ENCODE results near the gene SLC35B4. TPM values are rescaled to one million over a fixed set of nuclear protein-coding genes. Genes with fewer than 3 reads are reported as not detected.
"Not testable (repeated sequence)": the region's sequence is repeated elsewhere in the genome, so short reads cannot be mapped to it uniquely, and the experiment has no call there.

The SLC35B4 gene
- total RNA-seq, 2 experiments from 2014 or later = 18.9 to 20.8 TPM

DNA sequence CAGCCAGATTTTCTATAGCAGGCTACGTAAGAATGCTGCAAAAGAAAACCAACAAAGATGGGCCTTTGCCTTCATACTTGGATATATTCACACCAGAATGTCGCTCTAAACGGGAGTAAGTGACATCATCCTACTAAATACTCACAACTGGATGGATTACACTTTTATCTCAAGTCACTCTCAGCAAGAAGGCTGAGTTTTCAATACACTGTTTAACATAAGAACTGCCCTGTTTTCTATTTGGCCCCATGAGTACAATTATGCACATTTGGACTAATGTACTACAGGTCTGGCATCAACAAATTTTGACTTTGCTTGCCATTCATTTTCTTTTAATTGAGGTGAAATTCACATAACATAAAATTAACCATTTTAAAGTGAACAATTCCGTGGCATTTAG is 8.2 kb downstream of the SLC35B4 start:
- Mint-ChIP-seq H3K36me3 (ENCODE audit: low read depth) (peaks cover 14% of the 10 kb centered on the region), H3K27ac (no peak overlapping the region), H3K4me3 (no peak overlapping the region), H3K4me1 (ENCODE audit: low read depth) (peaks cover 6% of the 10 kb centered on the region), H3K27me3 (ENCODE audit: low read depth) (no peaks in the 10 kb centered on the region), H3K9me3 (ENCODE audit: insufficient read depth) (no peaks in the 10 kb centered on the region)
- ATAC-seq = no peak
- ChIA-PET CTCF (no interaction called here), POLR2A (no interaction called here)
- DNase-seq = no peak

DNA sequence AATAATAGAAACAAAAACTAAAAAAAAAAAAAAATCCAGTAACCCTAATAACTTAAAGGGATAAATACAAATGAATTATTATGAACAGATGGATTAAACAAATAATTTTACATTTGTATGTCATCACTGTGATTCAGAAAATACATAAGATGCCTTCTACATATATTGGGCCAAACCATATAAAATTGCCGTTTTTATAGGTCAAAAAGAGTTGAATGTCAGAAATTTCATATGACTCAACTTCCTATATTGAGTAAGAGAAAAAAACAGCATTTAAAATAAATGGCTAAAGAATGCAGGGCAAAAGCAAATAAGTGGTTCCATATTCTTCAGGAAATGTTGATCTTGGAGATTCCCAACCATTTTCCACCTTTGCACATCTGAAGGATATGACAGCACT is 9.4 kb downstream of the SLC35B4 start:
- no peaks in the 10 kb centered on the region for H3K27me3 Mint-ChIP-seq (ENCODE audit: low read depth)
- ChIA-PET POLR2A (no interaction called here), CTCF (no interaction called here)
- DNase-seq (no peak), ATAC-seq (no peak)
- no peak overlapping the region for H3K27ac Mint-ChIP-seq
- H3K4me1 Mint-ChIP-seq (ENCODE audit: low read depth) = peaks cover 6% of the 10 kb centered on the region
- no peaks in the 10 kb centered on the region for H3K9me3 Mint-ChIP-seq (ENCODE audit: insufficient read depth)
- no peak overlapping the region for H3K4me3 Mint-ChIP-seq
- peaks cover 19% of the 10 kb centered on the region for H3K36me3 Mint-ChIP-seq (ENCODE audit: low read depth)

DNA sequence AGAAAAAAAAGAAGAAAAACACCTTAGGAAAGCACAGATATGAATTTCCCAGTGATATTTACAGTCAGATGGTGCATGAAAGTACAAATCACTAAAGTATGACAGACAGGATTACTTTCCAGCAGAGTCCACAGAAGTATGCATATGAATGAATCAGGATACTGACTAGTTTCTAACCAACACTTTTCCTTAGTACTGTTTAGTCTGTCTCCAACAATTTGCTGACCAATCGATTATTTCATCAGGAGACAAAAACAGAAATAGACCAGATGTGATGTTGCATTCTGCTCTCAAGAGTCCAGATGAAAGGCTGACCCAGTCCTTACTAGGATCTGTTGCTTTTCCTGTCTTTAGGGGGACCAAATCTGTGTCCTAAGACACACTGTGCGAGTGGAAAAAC is 14.6 kb downstream of the SLC35B4 start:
- no peak for ATAC-seq
- DNase-seq = no peak
- H3K27me3 Mint-ChIP-seq (ENCODE audit: low read depth) = no peaks in the 10 kb centered on the region
- no peaks in the 10 kb centered on the region for H3K9me3 Mint-ChIP-seq (ENCODE audit: insufficient read depth)
- no peaks in the 10 kb centered on the region for H3K4me1 Mint-ChIP-seq (ENCODE audit: low read depth)
- H3K4me3 Mint-ChIP-seq = no peak overlapping the region
- H3K27ac Mint-ChIP-seq = no peak overlapping the region
- CTCF ChIA-PET = no interaction called here
- peaks cover 27% of the 10 kb centered on the region for H3K36me3 Mint-ChIP-seq (ENCODE audit: low read depth)
- POLR2A ChIA-PET = no interaction called here

DNA sequence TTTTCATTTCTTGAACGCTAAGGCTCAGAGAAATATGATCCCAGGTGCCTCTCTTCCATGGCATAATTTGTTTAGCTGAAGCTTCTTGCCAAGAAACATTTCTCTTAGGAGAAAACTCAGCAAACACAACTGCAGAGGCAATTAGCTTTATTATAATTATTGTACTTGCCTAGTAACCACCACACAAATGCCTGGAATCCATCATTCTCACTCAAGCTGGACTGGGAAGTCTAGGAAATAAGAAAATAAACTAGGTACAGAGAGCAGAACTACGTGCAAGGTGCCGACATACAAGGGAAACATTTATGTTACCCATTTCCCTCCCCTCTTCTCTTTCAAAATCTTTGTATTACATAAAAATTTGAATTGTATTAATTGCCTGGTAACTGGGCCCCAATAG is 15.1 kb downstream of the SLC35B4 start:
- Mint-ChIP-seq H3K9me3 (ENCODE audit: insufficient read depth) (no peaks in the 10 kb centered on the region), H3K27ac (no peak overlapping the region), H3K4me1 (ENCODE audit: low read depth) (no peaks in the 10 kb centered on the region), H3K4me3 (no peak overlapping the region), H3K36me3 (ENCODE audit: low read depth) (peaks cover 27% of the 10 kb centered on the region), H3K27me3 (ENCODE audit: low read depth) (no peaks in the 10 kb centered on the region)
- ATAC-seq = no peak
- no peak for DNase-seq
- CTCF ChIA-PET = interaction anchor here (1.3 kb wide), 1 partner anchor 15 kb away, joined by 4 read pairs; the partner anchor contains the start of gene SLC35B4
- POLR2A ChIA-PET = no interaction called here

DNA sequence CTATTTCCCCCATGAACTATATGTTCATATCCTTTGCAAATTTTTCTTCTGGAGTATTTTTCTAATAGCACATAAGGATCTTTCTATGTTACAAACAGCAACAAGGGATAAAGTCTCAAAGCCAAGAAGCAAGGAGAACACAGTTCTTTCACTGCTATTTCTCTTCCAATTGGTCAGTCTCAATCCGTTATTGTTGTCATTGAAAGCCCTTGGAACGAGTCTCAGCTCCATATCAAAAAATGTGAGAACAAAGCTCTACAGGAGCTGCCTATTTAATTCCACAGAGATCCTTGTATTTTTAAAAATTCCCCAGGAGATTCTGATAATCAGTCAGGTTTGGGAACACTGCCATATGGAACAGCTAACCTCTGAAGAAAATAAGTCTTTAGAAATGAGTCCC is 15.7 kb downstream of the SLC35B4 start:
- no peak overlapping the region for H3K4me3 Mint-ChIP-seq
- H3K27me3 Mint-ChIP-seq (ENCODE audit: low read depth) = no peaks in the 10 kb centered on the region
- DNase-seq (no peak), ATAC-seq (no peak)
- ChIA-PET CTCF (interaction anchor here (1.3 kb wide), 1 partner anchor 16 kb away, joined by 4 read pairs; the partner anchor contains the start of gene SLC35B4), POLR2A (no interaction called here)
- no peak overlapping the region for H3K27ac Mint-ChIP-seq
- H3K9me3 Mint-ChIP-seq (ENCODE audit: insufficient read depth) = no peaks in the 10 kb centered on the region
- H3K36me3 Mint-ChIP-seq (ENCODE audit: low read depth) = peaks cover 29% of the 10 kb centered on the region
- H3K4me1 Mint-ChIP-seq (ENCODE audit: low read depth) = no peaks in the 10 kb centered on the region

DNA sequence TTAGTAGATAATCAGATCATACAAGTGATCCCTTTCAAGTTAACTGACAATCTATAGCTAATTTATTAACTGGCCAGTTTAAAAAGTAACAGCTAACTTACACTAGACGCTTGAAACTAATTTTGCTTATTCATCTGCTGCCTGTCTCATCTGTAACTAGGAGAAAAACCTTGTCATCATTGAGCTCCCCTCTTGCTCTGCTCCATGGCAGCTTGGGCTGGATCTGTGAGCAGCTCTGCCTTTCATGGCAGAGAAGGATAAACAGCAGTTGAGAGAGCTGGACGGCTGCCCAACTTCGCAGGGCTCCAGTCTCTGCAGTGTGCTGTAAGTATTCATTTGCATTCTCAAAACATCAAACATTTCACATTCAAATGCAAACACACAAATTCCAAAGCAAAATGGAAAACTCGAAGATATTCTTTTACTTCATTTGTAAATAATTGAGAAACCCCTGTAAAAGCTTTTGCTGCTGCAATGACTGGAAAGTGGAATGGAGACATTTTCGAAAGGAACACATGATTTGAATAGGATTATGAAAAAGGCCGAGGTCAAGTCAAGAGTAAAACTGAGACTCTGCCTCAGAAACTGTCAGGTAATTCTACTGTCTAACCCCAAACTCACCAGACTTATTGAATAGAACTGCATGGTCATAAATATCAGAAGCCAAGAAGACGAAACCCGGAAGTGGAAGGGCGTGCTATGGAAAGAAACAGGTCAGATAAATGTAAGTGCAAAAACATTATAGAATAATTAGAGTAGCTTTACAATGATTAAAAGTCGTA is 17.6 kb downstream of the SLC35B4 start:
- no peaks in the 10 kb centered on the region for H3K27me3 Mint-ChIP-seq (ENCODE audit: low read depth)
- ChIA-PET POLR2A (no interaction called here), CTCF (no interaction called here)
- DNase-seq (no peak), ATAC-seq (no peak)
- no peaks in the 10 kb centered on the region for H3K9me3 Mint-ChIP-seq (ENCODE audit: insufficient read depth)
- H3K36me3 Mint-ChIP-seq (ENCODE audit: low read depth) = peaks cover 35% of the 10 kb centered on the region
- no peak overlapping the region for H3K27ac Mint-ChIP-seq
- H3K4me1 Mint-ChIP-seq (ENCODE audit: low read depth) = no peaks in the 10 kb centered on the region
- H3K4me3 Mint-ChIP-seq = no peak overlapping the region

DNA sequence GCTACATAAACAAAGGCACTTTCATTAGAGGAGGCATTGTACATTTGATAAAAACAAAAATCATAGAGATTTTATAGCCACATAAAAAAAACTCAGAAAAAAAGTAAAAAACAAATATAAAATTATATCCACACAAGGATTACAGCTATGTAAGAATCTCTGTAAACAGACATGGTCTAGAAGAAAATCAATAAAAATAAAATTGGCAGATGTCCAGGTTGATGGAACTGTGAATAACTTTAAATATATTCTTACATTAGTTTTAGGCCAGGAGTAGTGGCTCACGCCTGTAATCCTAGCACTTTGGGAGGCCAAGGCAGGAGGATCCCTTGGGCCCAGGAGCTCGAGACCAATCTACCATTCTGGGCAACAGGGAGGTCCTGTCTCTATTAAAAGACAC is 19.2 kb downstream of the SLC35B4 start:
- ATAC-seq (no peak), DNase-seq (no peak)
- CTCF ChIA-PET = no interaction called here
- no peaks in the 10 kb centered on the region for H3K4me1 Mint-ChIP-seq (ENCODE audit: low read depth)
- no peak overlapping the region for H3K4me3 Mint-ChIP-seq
- POLR2A ChIA-PET = no interaction called here
- no peaks in the 10 kb centered on the region for H3K27me3 Mint-ChIP-seq (ENCODE audit: low read depth)
- no peaks in the 10 kb centered on the region for H3K9me3 Mint-ChIP-seq (ENCODE audit: insufficient read depth)
- H3K36me3 Mint-ChIP-seq (ENCODE audit: low read depth) = peaks cover 32% of the 10 kb centered on the region
- H3K27ac Mint-ChIP-seq = no peak overlapping the region

DNA sequence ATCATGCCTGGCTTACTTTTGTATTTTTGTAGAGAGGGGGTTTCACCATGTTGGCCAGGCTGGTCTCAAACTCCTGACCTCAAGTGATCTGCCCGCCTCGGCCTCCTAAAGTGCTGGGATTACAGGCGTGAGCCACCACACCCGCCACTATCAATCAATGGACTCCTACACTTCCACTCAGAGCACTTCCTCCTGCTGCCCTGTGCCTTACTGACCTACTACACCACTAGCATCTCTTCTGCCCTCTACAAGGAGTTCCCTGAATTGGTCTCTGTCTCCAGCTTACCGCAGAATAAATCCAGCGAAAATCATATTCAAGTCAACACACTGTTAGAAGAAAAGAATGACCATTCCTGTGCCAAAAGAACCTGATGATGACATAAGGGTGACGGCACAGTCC is 20.7 kb downstream of the SLC35B4 start:
- H3K27me3 Mint-ChIP-seq (ENCODE audit: low read depth); H3K9me3 Mint-ChIP-seq (ENCODE audit: insufficient read depth); DNase-seq; CTCF ChIA-PET; POLR2A ChIA-PET; H3K4me1 Mint-ChIP-seq (ENCODE audit: low read depth); H3K4me3 Mint-ChIP-seq; H3K27ac Mint-ChIP-seq; ATAC-seq: not testable (repeated sequence)
- peaks cover 28% of the 10 kb centered on the region for H3K36me3 Mint-ChIP-seq (ENCODE audit: low read depth)

DNA sequence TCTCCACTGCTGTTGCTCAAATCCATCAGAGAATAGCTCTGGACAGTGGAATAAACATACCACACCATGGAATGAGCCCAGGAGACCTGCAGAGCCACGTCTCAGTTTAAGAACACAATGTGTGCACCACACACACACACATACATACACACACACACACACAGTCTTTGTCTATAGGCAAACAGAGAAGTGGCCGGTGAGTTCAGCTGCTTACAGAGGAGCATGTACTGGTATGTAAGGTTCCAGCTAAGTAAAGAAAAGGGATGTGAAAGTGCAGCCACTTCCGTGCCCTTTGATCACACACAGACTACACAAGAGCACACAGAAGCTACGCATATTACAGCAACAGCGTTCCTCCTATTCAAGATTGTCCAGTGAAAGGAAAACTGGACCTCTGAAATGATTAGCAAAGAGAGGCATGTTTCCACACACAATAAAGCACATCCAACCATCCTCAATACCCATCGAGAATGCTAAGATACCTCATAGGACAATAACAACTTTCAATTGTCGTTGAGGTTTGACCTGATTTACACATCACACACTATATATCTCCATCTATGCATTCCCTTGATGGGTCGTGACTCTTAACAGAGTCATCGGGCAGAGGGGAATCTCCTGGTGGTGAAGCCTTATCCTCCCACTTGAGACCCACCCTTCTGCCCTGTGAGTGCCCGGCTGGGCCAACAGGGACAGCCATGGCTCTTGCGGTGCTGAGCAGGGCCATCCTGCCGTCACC is 23.6 kb downstream of the SLC35B4 start:
- ATAC-seq = no peak
- Mint-ChIP-seq H3K4me1 (ENCODE audit: low read depth) (no peaks in the 10 kb centered on the region), H3K9me3 (ENCODE audit: insufficient read depth) (no peaks in the 10 kb centered on the region), H3K4me3 (no peak overlapping the region), H3K36me3 (ENCODE audit: low read depth) (peaks cover 20% of the 10 kb centered on the region), H3K27me3 (ENCODE audit: low read depth) (no peaks in the 10 kb centered on the region), H3K27ac (no peak overlapping the region)
- no peak for DNase-seq
- POLR2A ChIA-PET = no interaction called here
- CTCF ChIA-PET = interaction anchor here (1.2 kb wide), 1 partner anchor 24 kb away, joined by 3 read pairs; the partner anchor contains the start of gene SLC35B4

DNA sequence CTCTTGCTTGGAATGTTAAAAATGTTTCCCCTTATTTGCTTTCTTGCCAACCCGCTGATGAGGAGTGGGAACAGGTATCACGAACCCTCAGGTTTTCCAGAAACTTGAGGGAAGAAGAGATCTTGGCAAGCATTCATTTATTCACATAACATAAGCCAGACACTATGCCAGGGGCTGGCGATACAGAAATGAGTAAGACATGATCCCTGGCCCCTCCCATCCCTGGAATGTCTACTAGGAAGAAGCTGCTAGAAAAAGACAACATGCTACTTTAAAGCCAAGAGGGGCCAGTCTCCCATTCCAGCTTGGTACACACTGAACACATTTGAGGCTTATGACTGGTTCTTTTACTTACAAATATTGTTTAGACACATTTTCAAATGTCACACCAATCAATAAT is 26.4 kb downstream of the SLC35B4 start:
- no peak overlapping the region for H3K27ac Mint-ChIP-seq
- ATAC-seq = no peak
- H3K36me3 Mint-ChIP-seq (ENCODE audit: low read depth) = peaks cover 12% of the 10 kb centered on the region
- CTCF ChIA-PET = no interaction called here
- no peaks in the 10 kb centered on the region for H3K27me3 Mint-ChIP-seq (ENCODE audit: low read depth)
- H3K4me3 Mint-ChIP-seq = no peak overlapping the region
- no peaks in the 10 kb centered on the region for H3K4me1 Mint-ChIP-seq (ENCODE audit: low read depth)
- no peaks in the 10 kb centered on the region for H3K9me3 Mint-ChIP-seq (ENCODE audit: insufficient read depth)
- DNase-seq = no peak
- POLR2A ChIA-PET = no interaction called here

DNA sequence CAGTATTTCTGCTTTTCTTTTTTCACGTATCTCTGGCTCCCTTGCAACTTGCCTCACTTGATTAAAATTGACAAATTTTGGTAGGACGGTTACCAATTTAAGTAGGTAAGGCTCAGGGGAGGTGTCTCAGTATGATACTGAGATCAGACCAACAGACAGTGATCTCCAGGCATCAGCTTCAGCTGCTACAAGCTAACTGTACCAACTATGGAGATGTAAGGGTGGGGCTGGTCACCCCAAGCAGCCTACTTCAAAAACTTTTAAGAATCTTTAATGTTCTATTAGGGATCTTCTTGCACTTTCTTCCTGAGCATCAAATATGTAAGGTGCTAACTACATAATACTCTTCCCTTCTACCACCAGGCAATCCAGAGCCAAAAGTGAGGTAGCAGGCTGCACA is 26.9 kb downstream of the SLC35B4 start:
- H3K36me3 Mint-ChIP-seq (ENCODE audit: low read depth) = peaks cover 10% of the 10 kb centered on the region
- H3K4me1 Mint-ChIP-seq (ENCODE audit: low read depth) = no peaks in the 10 kb centered on the region
- H3K9me3 Mint-ChIP-seq (ENCODE audit: insufficient read depth) = no peaks in the 10 kb centered on the region
- DNase-seq (no peak), ATAC-seq (no peak)
- H3K27me3 Mint-ChIP-seq (ENCODE audit: low read depth) = peaks cover 2% of the 10 kb centered on the region
- ChIA-PET POLR2A (no interaction called here), CTCF (no interaction called here)
- H3K4me3 Mint-ChIP-seq = no peak overlapping the region
- H3K27ac Mint-ChIP-seq = no peak overlapping the region

DNA sequence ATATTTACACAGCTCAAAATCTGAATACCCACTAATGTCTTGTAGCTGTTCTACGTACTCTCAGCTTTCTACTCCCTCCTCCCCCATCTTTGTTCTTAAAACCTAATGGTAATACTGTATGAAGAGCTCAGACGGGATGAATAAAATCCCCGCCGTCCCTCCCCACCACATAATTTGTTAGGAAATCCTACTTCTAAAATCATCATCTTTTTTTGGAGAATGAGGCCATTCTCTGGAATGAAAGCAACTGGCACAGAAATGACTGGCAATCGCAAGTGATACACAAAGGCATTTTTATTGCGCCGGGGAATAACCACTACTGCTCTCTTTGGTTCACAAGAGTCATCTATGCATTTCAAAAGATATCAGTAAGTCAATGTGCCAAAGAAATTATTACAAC is 27.3 kb downstream of the SLC35B4 start:
- Mint-ChIP-seq H3K4me1 (ENCODE audit: low read depth) (no peaks in the 10 kb centered on the region), H3K4me3 (no peak overlapping the region), H3K36me3 (ENCODE audit: low read depth) (peaks cover 6% of the 10 kb centered on the region), H3K27ac (no peak overlapping the region), H3K27me3 (ENCODE audit: low read depth) (peaks cover 2% of the 10 kb centered on the region), H3K9me3 (ENCODE audit: insufficient read depth) (no peaks in the 10 kb centered on the region)
- ATAC-seq (no peak), DNase-seq (no peak)
- POLR2A ChIA-PET = no interaction called here
- CTCF ChIA-PET = no interaction called here

Data from activated CD8-positive, alpha-beta T cell treated with anti-CD3 and anti-CD28 coated beads, Interleukin-2, amount 10 ng/mL, durations not matched to agents 7 days and 5 days (primary cell).